WERI-Rb-1 (cell line): Measurements from ENCODE around the gene DUOX1.
"Not testable (repeated sequence)": the region's sequence is repeated elsewhere in the genome, so short reads cannot be mapped to it uniquely, and the experiment has no call there.

ENCODE experiments used
- DNase-seq: peaks from one replicate; pipeline ENCODE4 v3.0.0-alpha.2; 2020
- H3K27ac ChIP-seq: fragments of 250-450 bp; sonication (Bioruptor Pico); 2 replicates; pipeline ENCODE4 v1.5.1; 2020; ENCODE audit warnings: mild to moderate bottlenecking, moderate library complexity
- H3K27me3 ChIP-seq: fragments of 250-450 bp; sonication (Bioruptor Pico); 2 replicates; pipeline ENCODE4 v1.5.1; 2021; ENCODE audit warnings: mild to moderate bottlenecking, low read depth, moderate library complexity; ENCODE audit not compliant: insufficient read depth, severe bottlenecking
- H3K36me3 ChIP-seq: fragments of 250-450 bp; sonication (Bioruptor Pico); 2 replicates; pipeline ENCODE4 v1.5.1; 2020; ENCODE audit warnings: mild to moderate bottlenecking, moderate library complexity
- H3K4me3 ChIP-seq: 2 replicates; pipeline ENCODE4 v1.5.1; 2011; ENCODE audit warnings: low read depth, mild to moderate bottlenecking, control low read depth, low read length
- H3K9me3 ChIP-seq: fragments of 250-450 bp; sonication (Bioruptor Pico); 2 replicates; pipeline ENCODE4 v1.5.1; 2021; ENCODE audit warnings: mild to moderate bottlenecking, moderate library complexity; ENCODE audit not compliant: severe bottlenecking
- CTCF ChIP-seq: IDR thresholded peaks from 2 replicates; pipeline ENCODE4 v1.5.1; 2011; ENCODE audit warnings: low read depth, mild to moderate bottlenecking, control low read depth, inconsistent platforms, low read length

DUOX1 gene

GRCh38 chr15:45134046-45134445, 4.3 kb downstream of the DUOX1 start:
- DNase-seq, result no peak
- no peaks in the 10 kb centered on the region for H3K36me3 ChIP-seq
- H3K27me3 ChIP-seq, result no peaks in the 10 kb centered on the region
- no peak for TF ChIP-seq CTCF
- no peak overlapping the region for H3K27ac ChIP-seq
- no peaks in the 10 kb centered on the region for H3K9me3 ChIP-seq
- no peak overlapping the region for H3K4me3 ChIP-seq

GRCh38 chr15:45134682-45135604, 5.1 kb downstream of the DUOX1 start:
- no peak for TF ChIP-seq CTCF
- no peaks in the 10 kb centered on the region for H3K27me3 ChIP-seq

GRCh38 chr15:45135705-45136377, 6.0 kb downstream of the DUOX1 start:
- DNase-seq, H3K4me3 ChIP-seq, H3K27ac ChIP-seq, H3K27me3 ChIP-seq, H3K9me3 ChIP-seq, H3K36me3 ChIP-seq: not testable (repeated sequence)

More at GRCh38 chr15:45134682-45135604, 5.1 kb downstream of the DUOX1 start:
- Histone ChIP-seq H3K36me3 (no peaks in the 10 kb centered on the region), H3K4me3 (no peak overlapping the region), H3K27ac (no peak overlapping the region), H3K9me3 (no peaks in the 10 kb centered on the region)
- DNase-seq, result no peak

- no peak for DNase-seq
- Histone ChIP-seq H3K27ac (no peak overlapping the region), H3K36me3 (no peaks in the 10 kb centered on the region), H3K27me3 (no peaks in the 10 kb centered on the region), H3K9me3 (no peaks in the 10 kb centered on the region), H3K4me3 (no peak overlapping the region)
- TF ChIP-seq CTCF, result peak; percentile 34; the same call in 1 of the 2 replicates
These were observed 6.6 kb downstream of the DUOX1 start for GRCh38 chr15:45136378-45136764.

GRCh38 chr15:45137703-45138102, 7.9 kb downstream of the DUOX1 start:
- H3K36me3 ChIP-seq, result no peaks in the 10 kb centered on the region
- H3K27ac ChIP-seq, result no peak overlapping the region
- H3K9me3 ChIP-seq, result no peaks in the 10 kb centered on the region
- no peaks in the 10 kb centered on the region for H3K27me3 ChIP-seq
- no peak for TF ChIP-seq CTCF
- H3K4me3 ChIP-seq, result no peak overlapping the region
- no peak for DNase-seq

GRCh38 chr15:45138814-45139765, 9.3 kb downstream of the DUOX1 start:
- no peak for DNase-seq

More at GRCh38 chr15:45138814-45139765, 9.3 kb downstream of the DUOX1 start:
- Histone ChIP-seq H3K27me3 (no peaks in the 10 kb centered on the region), H3K4me3 (no peak overlapping the region), H3K9me3 (no peaks in the 10 kb centered on the region), H3K36me3 (no peaks in the 10 kb centered on the region), H3K27ac (no peak overlapping the region)
- TF ChIP-seq CTCF, result no peak
